Epithelial cell of proximal tubule (primary cell): Measurements from ENCODE around the gene DIS3L2. TPM values are rescaled to one million over a fixed set of nuclear protein-coding genes. Genes with fewer than 3 reads are reported as not detected.

Experiments used
- DNase-seq: peaks from one replicate; pipeline ENCODE4 v3.0.0-alpha.2; 2011; ENCODE audit warnings: low read depth
- H3K4me3 ChIP-seq: 2 replicates; pipeline ENCODE4 v1.5.1; 2011; ENCODE audit warnings: low read depth, mild to moderate bottlenecking, low read length
- CTCF ChIP-seq: conservative IDR thresholded peaks from 2 replicates; pipeline ENCODE4 v1.5.1; 2012; ENCODE audit warnings: low read depth, mild to moderate bottlenecking, low read length
- total RNA-seq: library from RNA; depleted of rRNA; stranded (reverse); fragments of >200 nt; gene quantifications from 2 replicates; pipeline ENCODE4 v1.2.3, GENCODE V29; 2015

The DIS3L2 gene
- total RNA-seq, 1 donor from 2014 or later: 31.6 TPM

DNA sequence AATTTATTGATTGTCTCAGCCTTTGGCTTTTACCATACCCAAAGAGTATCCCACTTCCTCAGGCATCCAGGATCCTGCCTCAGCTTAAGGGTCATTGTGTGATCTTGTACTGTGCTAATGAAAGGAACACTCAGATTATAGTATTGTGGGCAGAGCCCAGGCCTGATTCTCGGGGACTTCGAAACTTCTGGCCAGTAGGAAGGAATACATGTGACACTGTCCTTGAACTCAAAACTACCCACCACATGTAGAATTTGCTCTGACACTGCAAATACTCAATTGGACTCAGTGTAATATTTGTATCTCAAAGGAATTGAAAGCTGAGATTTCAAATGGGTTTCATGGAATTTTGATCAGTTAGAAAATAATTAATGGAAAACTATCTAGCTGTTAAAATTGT, 15.9 kb downstream of the DIS3L2 start:
- TF ChIP-seq CTCF: no peak
- H3K4me3 ChIP-seq: no peak overlapping the region
- DNase-seq: no peak

GRCh38 chr2:231984992-231985391, 23.5 kb downstream of the DIS3L2 start:
- DNase-seq: no peak
- no peak for TF ChIP-seq CTCF
- no peak overlapping the region for H3K4me3 ChIP-seq

- TF ChIP-seq CTCF: no peak
- DNase-seq: no peak
- H3K4me3 ChIP-seq: peak overlapping the region; percentile 7
Observed at GRCh38 chr2:231985823-231986261, 24.3 kb downstream of the DIS3L2 start.

DNA sequence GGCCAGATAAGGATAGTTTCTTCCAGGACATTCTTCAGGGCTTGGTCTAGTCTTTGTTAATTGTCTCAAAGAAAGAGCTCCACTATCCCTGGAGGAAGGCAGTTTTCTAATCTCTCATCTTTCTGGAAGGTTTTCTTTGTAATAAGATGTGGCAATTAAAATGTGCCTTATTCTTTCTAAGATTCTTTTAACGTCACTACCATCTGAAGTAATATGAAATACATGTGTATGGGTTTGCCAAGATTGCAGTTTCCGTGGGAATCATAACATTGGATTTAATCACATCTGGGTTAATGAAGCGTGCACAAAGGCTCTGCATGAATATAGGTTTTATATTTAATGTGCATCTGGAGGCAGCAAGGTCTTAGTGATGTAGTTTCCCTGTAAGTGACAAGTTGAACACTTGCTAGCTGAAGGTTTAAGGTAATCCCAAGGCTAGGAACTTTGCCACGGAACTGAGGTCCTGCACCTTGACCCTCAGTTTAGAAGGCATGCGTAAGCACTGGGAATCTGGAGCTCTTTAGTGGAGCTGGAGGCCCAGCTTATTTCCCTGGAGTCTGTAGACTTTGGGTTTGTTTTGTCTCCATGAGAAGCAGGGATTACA, 25.7 kb downstream of the DIS3L2 start:
- DNase-seq: no peak
- H3K4me3 ChIP-seq: no peak overlapping the region
- TF ChIP-seq CTCF: no peak

GRCh38 chr2:231988179-231988866, 26.8 kb downstream of the DIS3L2 start:
- no peak for DNase-seq
- TF ChIP-seq CTCF: no peak
- no peak overlapping the region for H3K4me3 ChIP-seq

DNA sequence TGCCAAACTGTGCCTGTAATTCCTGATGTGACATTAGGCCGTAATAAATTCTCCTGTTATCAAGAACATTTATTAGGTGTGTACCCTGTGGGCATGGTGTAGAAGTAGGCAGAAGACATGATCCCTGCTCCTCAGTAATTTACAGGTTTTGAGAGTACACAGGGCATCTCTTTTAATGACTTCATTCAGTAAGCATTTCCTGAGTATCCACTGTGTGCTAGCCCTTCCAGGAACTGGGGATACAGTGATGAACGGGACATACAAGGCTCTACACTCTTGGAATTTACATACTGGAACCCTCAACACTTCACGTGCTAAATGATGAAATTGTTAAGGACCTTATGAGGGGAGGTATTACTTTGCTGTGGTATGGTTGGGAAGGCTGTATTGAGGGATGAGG, 30.2 kb downstream of the DIS3L2 start:
- peak; percentile 15 for DNase-seq
- no peak overlapping the region for H3K4me3 ChIP-seq
- TF ChIP-seq CTCF: no peak

DNA sequence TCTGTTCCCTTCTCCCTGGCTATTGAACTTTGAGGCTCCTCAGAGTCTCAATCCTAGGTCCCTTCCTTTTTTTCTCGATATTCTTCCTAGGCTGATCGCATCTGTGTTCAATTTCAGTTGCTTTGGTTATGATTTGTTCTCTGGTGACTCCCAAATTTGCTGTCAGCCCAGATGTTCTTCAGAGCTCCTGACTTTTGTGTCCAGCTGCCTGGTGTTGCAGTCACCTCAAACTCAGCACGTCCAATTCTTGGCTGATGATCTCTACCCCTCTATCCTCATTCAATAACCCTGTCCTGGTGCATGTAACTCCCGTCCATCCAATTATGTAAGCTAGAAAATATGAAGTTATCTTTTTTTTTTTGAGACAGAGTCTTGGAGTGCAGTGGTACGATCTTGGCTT, 31.4 kb downstream of the DIS3L2 start:
- no peak overlapping the region for H3K4me3 ChIP-seq
- no peak for DNase-seq
- TF ChIP-seq CTCF: no peak
